Transverse colon (tissue), 4 donors: ENCODE measurements around the gene LAMA2.

Experiments
- POLR2AphosphoS5 ChIP-seq, 3 donors: sonication (generic); formaldehyde crosslinking; IDR thresholded peaks; one replicate each; pipeline ENCODE4 v1.6.1; 2016; ENCODE audit warnings: antibody characterized with exemption in 3 of 3
- TF ChIP-seq, protein P1 (sequence below), 5 experiments: fragments of 200-600 bp in 3 of 5; fragments of 450-650 bp in 2 of 5; sonication (generic) in 3 of 5; IDR thresholded peaks; 1 replicate in 2 of 5; 2 replicates in 3 of 5; pipeline ENCODE4 v1.5.1; 2016 to 2017; ENCODE audit warnings: antibody characterized with exemption in 5 of 5, inconsistent platforms in 3 of 5, mild to moderate bottlenecking in 2 of 5, moderate library complexity in 1 of 5

DNA sequence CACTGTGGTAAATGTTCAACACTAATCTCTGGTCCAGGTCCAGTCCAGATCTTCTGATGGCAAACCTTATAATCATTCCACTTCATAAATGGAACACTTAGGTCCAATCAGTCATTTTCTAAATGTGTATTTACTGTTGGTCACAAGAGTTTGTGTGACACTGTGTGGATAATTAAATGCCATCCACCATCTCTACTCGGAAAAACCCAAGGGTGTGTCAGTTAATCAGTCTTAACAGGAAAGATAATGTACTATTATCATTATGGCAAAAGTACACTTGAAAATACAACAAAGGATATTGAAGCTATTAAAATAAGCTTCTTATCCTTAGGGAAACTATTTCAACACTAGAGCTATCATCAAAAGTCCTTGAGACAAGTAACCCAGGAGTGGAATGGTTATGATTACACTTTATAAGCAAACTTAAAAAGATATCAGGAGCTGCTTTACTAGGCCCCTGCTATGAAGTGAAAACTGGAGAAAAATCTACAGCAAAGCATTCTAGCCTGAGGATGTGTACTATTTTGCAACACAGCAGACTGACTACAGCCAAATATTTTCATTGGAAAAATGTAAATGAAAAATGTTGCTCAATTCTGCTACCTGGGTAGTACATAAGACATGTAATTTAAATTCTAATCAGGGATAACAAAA is 227.9 kb downstream of the LAMA2 start:
- TF ChIP-seq, protein P1, sequence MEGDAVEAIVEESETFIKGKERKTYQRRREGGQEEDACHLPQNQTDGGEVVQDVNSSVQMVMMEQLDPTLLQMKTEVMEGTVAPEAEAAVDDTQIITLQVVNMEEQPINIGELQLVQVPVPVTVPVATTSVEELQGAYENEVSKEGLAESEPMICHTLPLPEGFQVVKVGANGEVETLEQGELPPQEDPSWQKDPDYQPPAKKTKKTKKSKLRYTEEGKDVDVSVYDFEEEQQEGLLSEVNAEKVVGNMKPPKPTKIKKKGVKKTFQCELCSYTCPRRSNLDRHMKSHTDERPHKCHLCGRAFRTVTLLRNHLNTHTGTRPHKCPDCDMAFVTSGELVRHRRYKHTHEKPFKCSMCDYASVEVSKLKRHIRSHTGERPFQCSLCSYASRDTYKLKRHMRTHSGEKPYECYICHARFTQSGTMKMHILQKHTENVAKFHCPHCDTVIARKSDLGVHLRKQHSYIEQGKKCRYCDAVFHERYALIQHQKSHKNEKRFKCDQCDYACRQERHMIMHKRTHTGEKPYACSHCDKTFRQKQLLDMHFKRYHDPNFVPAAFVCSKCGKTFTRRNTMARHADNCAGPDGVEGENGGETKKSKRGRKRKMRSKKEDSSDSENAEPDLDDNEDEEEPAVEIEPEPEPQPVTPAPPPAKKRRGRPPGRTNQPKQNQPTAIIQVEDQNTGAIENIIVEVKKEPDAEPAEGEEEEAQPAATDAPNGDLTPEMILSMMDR (IDR thresholded peaks at IDR 0.05): no peak
- no peak for TF ChIP-seq POLR2AphosphoS5 (IDR thresholded peaks at IDR 0.05)
